ENCODE results near the gene UCP3.

Gene UCP3

GRCh38 chr11:74008373-74009229 is at the start of gene UCP3:
Gene UCP3, minus strand, starts transcription at chr11:74009085. Its CDS starts 2,043 bp downstream, at chr11:74007042.
- DNase-seq: no peak

GRCh38 chr11:74057249-74058151 is 48.6 kb upstream of the UCP3 start:
- no peak for DNase-seq

- no peak for DNase-seq
Observed at GRCh38 chr11:74055938-74056337, 47.1 kb upstream of the UCP3 start.

- DNase-seq: no peak
Observed at GRCh38 chr11:74050465-74050864, 41.6 kb upstream of the UCP3 start.

- no peak for DNase-seq
Observed at GRCh38 chr11:74048993-74049392, 40.1 kb upstream of the UCP3 start.

- no peak for DNase-seq
Observed at GRCh38 chr11:74044538-74044937, 35.7 kb upstream of the UCP3 start.

- no peak for DNase-seq
Observed at GRCh38 chr11:74043450-74043849, 34.6 kb upstream of the UCP3 start.

GRCh38 chr11:74037309-74037708 is 28.4 kb upstream of the UCP3 start:
- no peak for DNase-seq

- DNase-seq: no peak
Observed at GRCh38 chr11:74035264-74035663, 26.4 kb upstream of the UCP3 start.

GRCh38 chr11:74033046-74033445 is 24.2 kb upstream of the UCP3 start:
- DNase-seq: no peak

- no peak for DNase-seq
Observed at GRCh38 chr11:74030723-74031676, 22.1 kb upstream of the UCP3 start.

- no peak for DNase-seq
Observed at GRCh38 chr11:74025467-74026166, 16.7 kb upstream of the UCP3 start.

GRCh38 chr11:74024261-74025029 is 15.6 kb upstream of the UCP3 start:
- DNase-seq: peak; percentile 56

- DNase-seq: no peak
Observed at GRCh38 chr11:74023276-74023675, 14.4 kb upstream of the UCP3 start.

- DNase-seq: no peak
Observed at GRCh38 chr11:74022546-74022945, 13.7 kb upstream of the UCP3 start.

- DNase-seq: no peak
Observed at GRCh38 chr11:74021998-74022397, 13.1 kb upstream of the UCP3 start.

- DNase-seq: no peak
Observed at GRCh38 chr11:74020539-74020938, 11.7 kb upstream of the UCP3 start.

GRCh38 chr11:74019860-74020259 is 11.0 kb upstream of the UCP3 start:
- peak; percentile 84 for DNase-seq

- no peak for DNase-seq
Observed at GRCh38 chr11:74019104-74019738, 10.3 kb upstream of the UCP3 start.

- DNase-seq: no peak
Observed at GRCh38 chr11:74018331-74019005, 9.6 kb upstream of the UCP3 start.
